HepG2 (cell line): ENCODE results near the gene COASY. TPM values are rescaled to one million over a fixed set of nuclear protein-coding genes. Genes with fewer than 3 reads are reported as not detected.

Experiments used
- CBFB ChIP-seq: sonication (generic); formaldehyde crosslinking; IDR thresholded peaks from 2 replicates; pipeline ENCODE4 v1.4.0; 2020; ENCODE audit warnings: missing genetic modification reagents
- FOXO4 ChIP-seq: sonication (generic); formaldehyde crosslinking; conservative IDR thresholded peaks from 2 replicates; pipeline ENCODE4 v1.8.1; 2023; ENCODE audit warnings: missing genetic modification reagents
- HNRNPH1 ChIP-seq: fragments of 200-400 bp; formaldehyde crosslinking; optimal IDR thresholded peaks from 2 replicates; pipeline ENCODE3; 2017; ENCODE audit warnings: mild to moderate bottlenecking, low read depth, low read length
- JUN ChIP-seq: sonication (generic); formaldehyde crosslinking; IDR thresholded peaks from 2 replicates; pipeline ENCODE4 v1.4.0; 2020; ENCODE audit warnings: mild to moderate bottlenecking, missing genetic modification reagents
- KAT7 ChIP-seq: IDR thresholded peaks from 2 replicates; pipeline ENCODE4 v1.6.1; 2018; ENCODE audit warnings: borderline replicate concordance, missing compliant biosample characterization
- KDM1A ChIP-seq: IDR thresholded peaks from 2 replicates; pipeline ENCODE4 v1.6.1; 2016; ENCODE audit warnings: missing compliant biosample characterization
- PATZ1 ChIP-seq: sonication (generic); formaldehyde crosslinking; IDR thresholded peaks from 2 replicates; pipeline ENCODE4 v1.4.0; 2020; ENCODE audit warnings: missing genetic modification reagents
- RFX1 ChIP-seq: fragments of 450-650 bp; IDR thresholded peaks from 2 replicates; pipeline ENCODE4 v1.6.1; 2017
- ZNF12 ChIP-seq: sonication (generic); formaldehyde crosslinking; IDR thresholded peaks from 2 replicates; pipeline ENCODE4 v1.5.0; 2020; ENCODE audit warnings: missing genetic modification reagents
- ZNF275 ChIP-seq: sonication (generic); formaldehyde crosslinking; IDR thresholded peaks from 2 replicates; pipeline ENCODE4 v1.8.0; 2022; ENCODE audit warnings: missing genetic modification reagents, mild to moderate bottlenecking, inconsistent platforms, borderline replicate concordance
- ZNF784 ChIP-seq: sonication (generic); formaldehyde crosslinking; IDR thresholded peaks from 2 replicates; pipeline ENCODE4 v1.5.1; 2020; ENCODE audit warnings: missing genetic modification reagents, mild to moderate bottlenecking, borderline replicate concordance
- ZNF850 ChIP-seq: sonication (generic); formaldehyde crosslinking; conservative IDR thresholded peaks from 2 replicates; pipeline ENCODE4 v1.9.0; 2021; ENCODE audit warnings: mild to moderate bottlenecking, missing genetic modification reagents
- polyA plus RNA-seq, 8 experiments: library from polyadenylated mRNA; depleted of rRNA in 3 of 8; stranded (reverse) in 7 of 8; unstranded in 1 of 8; fragments of >200 nt; fragmentation: Illumina TruSeq in 4 of 8; extraction: Trizol in 4 of 8; gene quantifications; 2 replicates each; pipeline versions ENCODE4 v1.2.1 to v1.2.3, GENCODE V29; 2011 to 2016; ENCODE audit warnings: low read depth in 4 of 8, missing spikeins in 1 of 8, mixed read lengths in 1 of 8; ENCODE audit not compliant: insufficient read depth in 1 of 8
- total RNA-seq, 5 experiments: library from RNA; depleted of rRNA; stranded (reverse); fragments of >200 nt; fragmentation: Illumina TruSeq; extraction: Trizol; gene quantifications; 2 replicates each; pipeline ENCODE4 v1.2.3, GENCODE V29; 2016; ENCODE audit warnings: low read depth in 1 of 5
- TF ChIP-seq, protein P1 (sequence below): IDR thresholded peaks from 2 replicates; pipeline ENCODE4 v1.6.1; 2018; ENCODE audit warnings: missing genetic modification reagents
- TF ChIP-seq, protein P2 (sequence below): sonication (generic); formaldehyde crosslinking; IDR thresholded peaks from 2 replicates; pipeline ENCODE4 v1.5.0; 2020; ENCODE audit warnings: missing genetic modification reagents
- TF ChIP-seq, protein P3 (sequence below): sonication (generic); formaldehyde crosslinking; IDR thresholded peaks from 2 replicates; pipeline ENCODE4 v1.4.0; 2020; ENCODE audit warnings: missing genetic modification reagents
- TF ChIP-seq, protein P4 (sequence below): sonication (generic); formaldehyde crosslinking; IDR thresholded peaks from 2 replicates; pipeline ENCODE4 v1.9.0; 2021; ENCODE audit warnings: missing genetic modification reagents, borderline replicate concordance

Gene COASY
- total and polyA plus RNA-seq, 2 of the 13 experiments (the other 11 are each of a cell fraction or from before 2014, with no cell fraction given): 90.7 to 125 TPM

DNA sequence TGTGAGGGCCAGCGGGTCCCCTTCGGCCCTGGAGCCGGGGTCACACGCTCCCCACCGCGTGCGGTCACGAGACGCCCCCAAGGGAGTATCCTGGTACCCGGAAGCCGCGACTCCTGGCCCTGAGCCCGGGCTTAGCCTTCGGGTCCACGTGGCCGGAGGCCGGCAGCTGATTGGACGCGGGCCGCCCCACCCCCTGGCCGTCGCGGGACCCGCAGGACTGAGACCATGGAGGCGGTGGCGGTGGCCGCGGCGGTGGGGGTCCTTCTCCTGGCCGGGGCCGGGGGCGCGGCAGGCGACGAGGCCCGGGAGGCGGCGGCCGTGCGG lies 25.9 kb upstream of the COASY start, which contains the start of gene NAGLU (continued):
- TF ChIP-seq, protein P1, sequence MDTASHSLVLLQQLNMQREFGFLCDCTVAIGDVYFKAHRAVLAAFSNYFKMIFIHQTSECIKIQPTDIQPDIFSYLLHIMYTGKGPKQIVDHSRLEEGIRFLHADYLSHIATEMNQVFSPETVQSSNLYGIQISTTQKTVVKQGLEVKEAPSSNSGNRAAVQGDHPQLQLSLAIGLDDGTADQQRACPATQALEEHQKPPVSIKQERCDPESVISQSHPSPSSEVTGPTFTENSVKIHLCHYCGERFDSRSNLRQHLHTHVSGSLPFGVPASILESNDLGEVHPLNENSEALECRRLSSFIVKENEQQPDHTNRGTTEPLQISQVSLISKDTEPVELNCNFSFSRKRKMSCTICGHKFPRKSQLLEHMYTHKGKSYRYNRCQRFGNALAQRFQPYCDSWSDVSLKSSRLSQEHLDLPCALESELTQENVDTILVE (CRISPR knock-in tag): 0 out of 2 replicates have a peak, but pooled peaks have one; percentile 52
- TF ChIP-seq ZNF275 (no peak), ZNF12 (CRISPR knock-in tag) (0 out of 2 replicates have a peak, but pooled peaks have one; percentile 12), KAT7 (CRISPR knock-in tag) (no peak), CBFB (CRISPR knock-in tag) (peak; percentile 46; the same call in 1 of the 2 replicates), FOXO4 (CRISPR knock-in tag) (no peak), JUN (CRISPR knock-in tag) (no peak), HNRNPH1 (no peak), RFX1 (no peak), ZNF784 (CRISPR knock-in tag) (peak; percentile 94), PATZ1 (CRISPR knock-in tag) (peak; percentile 92), ZNF850 (CRISPR knock-in tag) (peak; percentile 87; the same call in 1 of the 2 replicates), KDM1A (no peak)
- TF ChIP-seq, protein P2, sequence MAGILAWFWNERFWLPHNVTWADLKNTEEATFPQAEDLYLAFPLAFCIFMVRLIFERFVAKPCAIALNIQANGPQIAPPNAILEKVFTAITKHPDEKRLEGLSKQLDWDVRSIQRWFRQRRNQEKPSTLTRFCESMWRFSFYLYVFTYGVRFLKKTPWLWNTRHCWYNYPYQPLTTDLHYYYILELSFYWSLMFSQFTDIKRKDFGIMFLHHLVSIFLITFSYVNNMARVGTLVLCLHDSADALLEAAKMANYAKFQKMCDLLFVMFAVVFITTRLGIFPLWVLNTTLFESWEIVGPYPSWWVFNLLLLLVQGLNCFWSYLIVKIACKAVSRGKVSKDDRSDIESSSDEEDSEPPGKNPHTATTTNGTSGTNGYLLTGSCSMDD (CRISPR knock-in tag): no peak
- TF ChIP-seq, protein P3, sequence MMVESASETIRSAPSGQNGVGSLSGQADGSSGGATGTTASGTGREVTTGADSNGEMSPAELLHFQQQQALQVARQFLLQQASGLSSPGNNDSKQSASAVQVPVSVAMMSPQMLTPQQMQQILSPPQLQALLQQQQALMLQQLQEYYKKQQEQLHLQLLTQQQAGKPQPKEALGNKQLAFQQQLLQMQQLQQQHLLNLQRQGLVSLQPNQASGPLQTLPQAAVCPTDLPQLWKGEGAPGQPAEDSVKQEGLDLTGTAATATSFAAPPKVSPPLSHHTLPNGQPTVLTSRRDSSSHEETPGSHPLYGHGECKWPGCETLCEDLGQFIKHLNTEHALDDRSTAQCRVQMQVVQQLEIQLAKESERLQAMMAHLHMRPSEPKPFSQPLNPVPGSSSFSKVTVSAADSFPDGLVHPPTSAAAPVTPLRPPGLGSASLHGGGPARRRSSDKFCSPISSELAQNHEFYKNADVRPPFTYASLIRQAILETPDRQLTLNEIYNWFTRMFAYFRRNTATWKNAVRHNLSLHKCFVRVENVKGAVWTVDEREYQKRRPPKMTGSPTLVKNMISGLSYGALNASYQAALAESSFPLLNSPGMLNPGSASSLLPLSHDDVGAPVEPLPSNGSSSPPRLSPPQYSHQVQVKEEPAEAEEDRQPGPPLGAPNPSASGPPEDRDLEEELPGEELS (CRISPR knock-in tag): peak; percentile 63; the same call in 1 of the 2 replicates
- TF ChIP-seq, protein P4, sequence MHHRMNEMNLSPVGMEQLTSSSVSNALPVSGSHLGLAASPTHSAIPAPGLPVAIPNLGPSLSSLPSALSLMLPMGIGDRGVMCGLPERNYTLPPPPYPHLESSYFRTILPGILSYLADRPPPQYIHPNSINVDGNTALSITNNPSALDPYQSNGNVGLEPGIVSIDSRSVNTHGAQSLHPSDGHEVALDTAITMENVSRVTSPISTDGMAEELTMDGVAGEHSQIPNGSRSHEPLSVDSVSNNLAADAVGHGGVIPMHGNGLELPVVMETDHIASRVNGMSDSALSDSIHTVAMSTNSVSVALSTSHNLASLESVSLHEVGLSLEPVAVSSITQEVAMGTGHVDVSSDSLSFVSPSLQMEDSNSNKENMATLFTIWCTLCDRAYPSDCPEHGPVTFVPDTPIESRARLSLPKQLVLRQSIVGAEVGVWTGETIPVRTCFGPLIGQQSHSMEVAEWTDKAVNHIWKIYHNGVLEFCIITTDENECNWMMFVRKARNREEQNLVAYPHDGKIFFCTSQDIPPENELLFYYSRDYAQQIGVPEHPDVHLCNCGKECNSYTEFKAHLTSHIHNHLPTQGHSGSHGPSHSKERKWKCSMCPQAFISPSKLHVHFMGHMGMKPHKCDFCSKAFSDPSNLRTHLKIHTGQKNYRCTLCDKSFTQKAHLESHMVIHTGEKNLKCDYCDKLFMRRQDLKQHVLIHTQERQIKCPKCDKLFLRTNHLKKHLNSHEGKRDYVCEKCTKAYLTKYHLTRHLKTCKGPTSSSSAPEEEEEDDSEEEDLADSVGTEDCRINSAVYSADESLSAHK: no peak
